ENCODE data around the gene ABI3BP.

Gene ABI3BP

DNA sequence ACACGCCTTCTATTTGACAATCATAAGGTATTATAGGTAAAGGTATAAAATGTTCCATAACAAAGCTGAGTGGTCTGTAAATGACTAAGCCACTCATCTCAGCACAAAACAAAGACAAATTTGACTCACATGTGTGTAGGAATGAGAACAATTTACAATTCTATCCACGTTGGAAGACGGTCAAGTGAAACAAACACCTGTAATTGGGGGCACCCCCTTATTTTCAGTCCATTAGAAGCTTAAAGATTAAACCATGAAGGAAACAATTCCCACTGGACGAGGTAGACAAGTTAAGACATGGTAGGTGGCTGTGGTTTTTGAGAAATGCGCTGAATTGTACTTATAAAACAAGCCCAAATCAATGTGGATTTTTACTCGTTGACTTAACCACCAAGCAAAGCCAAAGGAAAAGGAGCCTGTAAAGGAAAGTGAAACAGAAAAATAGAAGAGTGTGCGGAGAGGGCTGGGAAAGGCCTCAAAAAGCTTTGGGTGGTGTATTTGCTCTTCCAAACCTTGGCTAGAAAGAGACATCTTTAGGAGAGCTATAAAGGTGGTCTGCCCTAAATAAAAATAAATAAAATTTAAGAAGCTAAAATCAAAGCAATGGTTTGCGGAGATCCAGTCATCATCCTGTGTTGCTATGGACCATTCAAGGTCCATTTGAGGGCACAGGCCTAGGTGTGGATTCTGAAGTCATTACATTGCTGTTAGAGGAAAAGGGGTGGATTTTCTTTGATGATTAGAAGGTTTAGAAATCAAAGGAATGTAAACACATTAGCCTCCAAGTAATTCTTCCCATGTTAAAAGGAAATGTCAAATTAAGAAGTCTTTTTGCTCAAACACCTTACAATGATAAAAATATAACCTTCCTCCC is 148.9 kb downstream of the ABI3BP start:
- TF ChIP-seq, protein P1, sequence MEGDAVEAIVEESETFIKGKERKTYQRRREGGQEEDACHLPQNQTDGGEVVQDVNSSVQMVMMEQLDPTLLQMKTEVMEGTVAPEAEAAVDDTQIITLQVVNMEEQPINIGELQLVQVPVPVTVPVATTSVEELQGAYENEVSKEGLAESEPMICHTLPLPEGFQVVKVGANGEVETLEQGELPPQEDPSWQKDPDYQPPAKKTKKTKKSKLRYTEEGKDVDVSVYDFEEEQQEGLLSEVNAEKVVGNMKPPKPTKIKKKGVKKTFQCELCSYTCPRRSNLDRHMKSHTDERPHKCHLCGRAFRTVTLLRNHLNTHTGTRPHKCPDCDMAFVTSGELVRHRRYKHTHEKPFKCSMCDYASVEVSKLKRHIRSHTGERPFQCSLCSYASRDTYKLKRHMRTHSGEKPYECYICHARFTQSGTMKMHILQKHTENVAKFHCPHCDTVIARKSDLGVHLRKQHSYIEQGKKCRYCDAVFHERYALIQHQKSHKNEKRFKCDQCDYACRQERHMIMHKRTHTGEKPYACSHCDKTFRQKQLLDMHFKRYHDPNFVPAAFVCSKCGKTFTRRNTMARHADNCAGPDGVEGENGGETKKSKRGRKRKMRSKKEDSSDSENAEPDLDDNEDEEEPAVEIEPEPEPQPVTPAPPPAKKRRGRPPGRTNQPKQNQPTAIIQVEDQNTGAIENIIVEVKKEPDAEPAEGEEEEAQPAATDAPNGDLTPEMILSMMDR (IDR thresholded peaks at IDR 0.05; ENCODE audit: low read depth, low read length), result no peak
- DNase-seq (ENCODE audit: low read depth in 2 of 2), result no peak
- no peak overlapping the region for H3K4me3 ChIP-seq (replicated peaks in 1 of 2; ENCODE audit: low read depth in 2 of 2, low read length in 2 of 2)

DNA sequence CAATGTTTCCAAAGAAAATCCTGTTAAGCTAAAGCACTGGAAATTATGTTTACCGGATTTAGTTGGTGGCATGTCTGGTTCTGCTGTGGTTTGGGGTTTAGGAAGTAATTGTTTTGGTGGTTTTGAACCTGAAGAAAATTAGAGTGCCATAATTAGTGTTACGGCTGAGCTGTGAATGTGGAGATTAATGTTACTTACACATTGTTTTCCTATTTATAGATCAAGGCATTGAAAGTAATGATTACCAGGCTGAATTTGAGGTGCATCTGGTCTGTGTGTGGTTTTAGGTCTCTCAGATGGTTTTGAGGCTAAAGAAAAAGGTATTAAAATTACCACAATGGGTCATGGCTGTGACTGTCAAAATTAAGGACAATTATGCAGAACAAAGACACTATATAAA is 155.1 kb downstream of the ABI3BP start:
- TF ChIP-seq, protein P1 (IDR thresholded peaks at IDR 0.05; ENCODE audit: low read depth, low read length), result no peak
- DNase-seq (ENCODE audit: low read depth in 2 of 2), result no peak

DNA sequence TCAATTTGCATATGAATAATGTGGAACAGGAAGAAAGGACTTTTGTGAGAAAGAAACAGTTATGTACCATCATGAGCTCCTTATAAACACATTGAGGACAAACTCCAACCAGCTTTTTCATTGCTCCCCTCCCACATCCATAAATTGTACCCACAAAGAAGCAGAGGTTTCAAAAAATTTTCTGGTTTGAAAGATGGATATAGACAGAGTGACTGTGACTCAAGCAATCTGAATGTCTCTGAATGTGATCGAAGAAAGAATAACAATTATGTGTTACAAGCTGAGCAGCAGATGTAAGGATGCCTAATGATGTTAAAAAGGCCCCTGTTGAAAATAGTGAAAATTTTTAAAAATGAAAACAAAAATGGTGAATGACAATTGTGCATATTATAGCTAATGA is 156.6 kb downstream of the ABI3BP start:
- no peak overlapping the region for H3K4me3 ChIP-seq (replicated peaks in 1 of 2; ENCODE audit: low read depth in 2 of 2, low read length in 2 of 2)
- DNase-seq (ENCODE audit: low read depth in 2 of 2), result no peak
- TF ChIP-seq, protein P1 (IDR thresholded peaks at IDR 0.05; ENCODE audit: low read depth, low read length), result no peak

More for the DNA sequence above, 155.1 kb downstream of the ABI3BP start:
- no peak overlapping the region for H3K4me3 ChIP-seq (replicated peaks in 1 of 2; ENCODE audit: low read depth in 2 of 2, low read length in 2 of 2)

DNA sequence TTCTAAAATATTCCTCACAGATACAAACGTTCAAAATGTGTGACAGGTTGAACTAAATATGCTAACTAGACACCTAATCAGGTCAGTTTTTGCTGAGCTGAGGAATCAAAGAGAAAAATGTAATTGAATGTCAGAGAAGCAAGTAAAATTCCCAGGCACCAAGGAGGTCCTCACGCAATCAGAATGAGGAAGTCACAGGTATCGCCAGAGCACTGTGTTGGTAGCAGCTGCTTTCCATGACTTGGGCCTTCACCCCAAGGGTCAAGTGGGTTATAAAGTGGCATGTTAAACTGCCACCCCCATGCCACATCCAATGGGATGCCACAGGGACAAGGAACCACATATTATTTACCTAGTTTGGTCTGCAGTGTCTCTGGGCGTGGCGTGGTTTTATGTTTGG is 158.9 kb downstream of the ABI3BP start:
- TF ChIP-seq, protein P1 (IDR thresholded peaks at IDR 0.05; ENCODE audit: low read depth, low read length), result no peak
- DNase-seq (ENCODE audit: low read depth in 2 of 2), result no peak
- H3K4me3 ChIP-seq (replicated peaks in 1 of 2; ENCODE audit: low read depth in 2 of 2, low read length in 2 of 2), result no peak overlapping the region

DNA sequence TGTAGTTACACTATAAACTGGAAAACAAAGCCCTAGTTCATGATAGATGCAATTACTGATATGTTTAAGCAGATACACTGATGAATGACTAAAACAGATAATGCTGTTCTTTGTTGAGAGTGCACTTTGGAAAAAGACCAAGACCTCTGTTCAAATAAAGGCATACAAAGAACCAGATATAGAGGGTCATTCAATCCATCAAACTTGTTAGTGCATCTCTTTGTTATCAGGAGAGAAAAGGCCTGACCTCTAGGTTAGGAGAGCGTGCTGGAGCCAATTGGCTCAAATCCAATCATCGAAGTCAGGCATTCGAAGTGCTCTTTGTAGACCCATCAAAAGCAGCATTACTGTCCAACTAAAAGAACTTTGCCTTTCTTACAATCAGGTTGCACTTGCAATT is 159.7 kb downstream of the ABI3BP start:
- TF ChIP-seq, protein P1 (IDR thresholded peaks at IDR 0.05; ENCODE audit: low read depth, low read length), result no peak
- H3K4me3 ChIP-seq (replicated peaks in 1 of 2; ENCODE audit: low read depth in 2 of 2, low read length in 2 of 2), result no peak overlapping the region
- no peak for DNase-seq (ENCODE audit: low read depth in 2 of 2)

DNA sequence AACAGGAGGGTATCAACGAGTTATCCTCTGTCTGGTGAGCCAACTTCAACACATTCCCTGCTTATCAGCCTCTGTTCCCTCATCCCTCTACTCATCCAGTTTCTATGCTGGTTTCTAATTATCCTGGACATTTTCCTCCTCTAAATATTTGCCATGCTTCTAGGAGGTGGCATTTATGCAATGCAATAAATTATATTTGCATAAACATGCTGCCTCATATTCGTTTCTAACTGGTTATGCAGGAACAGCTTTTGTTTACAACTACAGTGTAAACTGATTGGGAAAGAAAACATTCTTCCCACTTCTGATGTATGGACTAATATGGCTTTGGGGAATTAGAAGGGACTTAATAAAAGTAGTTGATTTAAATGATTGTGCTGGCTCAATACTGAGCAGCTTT is 161.6 kb downstream of the ABI3BP start:
- DNase-seq (ENCODE audit: low read depth in 2 of 2), result no peak
- no peak overlapping the region for H3K4me3 ChIP-seq (replicated peaks in 1 of 2; ENCODE audit: low read depth in 2 of 2, low read length in 2 of 2)
- TF ChIP-seq, protein P1 (IDR thresholded peaks at IDR 0.05; ENCODE audit: low read depth, low read length), result no peak

All from cardiac fibroblast (primary cell).